Activated naive CD4-positive, alpha-beta T cell treated with anti-CD3 and anti-CD28 coated beads for 36 hours (primary cell): ENCODE data around the gene COL4A4. TPM values are rescaled to one million over a fixed set of nuclear protein-coding genes. Genes with fewer than 3 reads are reported as not detected.

Experiments
- CTCF ChIA-PET: fragments of 350-600 bp; sonication (Branson Sonifier 250); formaldehyde crosslinking; loops from one replicate; lab custom pipeline; 2021; ENCODE audit warnings: antibody characterized with exemption; lab: Charles Lee
- DNase-seq: peaks from one replicate; pipeline ENCODE4 v3.0.0-alpha.2; 2020
- H3K27ac Mint-ChIP-seq: one replicate; pipeline ENCODE4 v1.8.0; 2021; ENCODE audit warnings: mild to moderate bottlenecking, mixed read lengths
- H3K27me3 Mint-ChIP-seq: one replicate; pipeline ENCODE4 v1.8.0; 2021; ENCODE audit warnings: low read depth, mixed read lengths
- H3K36me3 Mint-ChIP-seq: one replicate; pipeline ENCODE4 v1.8.0; 2021; ENCODE audit warnings: low read depth, mixed read lengths
- H3K4me1 Mint-ChIP-seq: one replicate; pipeline ENCODE4 v1.8.0; 2021; ENCODE audit warnings: low read depth, mixed read lengths
- H3K4me3 Mint-ChIP-seq: one replicate; pipeline ENCODE4 v1.8.0; 2021; ENCODE audit warnings: mild to moderate bottlenecking, moderate library complexity, mixed read lengths
- H3K9me3 Mint-ChIP-seq: one replicate; pipeline ENCODE4 v1.8.0; 2021; ENCODE audit warnings: mixed read lengths
- intact Hi-C: fragments of 100-400 bp; cut with micrococcal nuclease; formaldehyde crosslinking; loops from one replicate; pipeline ENCODE4 v1.15.1; 2023
- total RNA-seq, 2 experiments: library from RNA; stranded (reverse); gene quantifications; one replicate each; pipeline ENCODE4 v1.2.3, GENCODE V29; 2021

COL4A4 gene
- total RNA-seq, 2 experiments from 2014 or later: not detected

DNA sequence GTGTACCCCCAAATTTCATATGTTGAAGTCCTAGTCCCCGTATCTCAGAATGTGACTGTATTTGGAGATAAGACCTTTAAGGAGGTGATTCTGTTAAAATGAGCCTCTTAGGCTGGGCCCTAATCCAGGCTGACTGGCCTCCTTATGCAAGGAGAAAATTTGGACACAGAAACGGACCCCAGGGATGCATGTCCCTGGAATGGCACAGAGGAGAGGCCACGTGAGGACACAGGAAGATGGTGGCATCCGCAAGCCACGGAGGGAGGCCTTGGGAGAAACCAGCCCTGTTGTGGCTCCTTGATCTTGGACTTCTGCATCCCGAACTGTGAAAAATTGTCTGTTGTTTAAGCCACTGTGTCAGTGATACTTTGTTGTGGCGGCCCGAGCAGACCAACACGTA, 150.7 kb downstream of the COL4A4 start:
- Mint-ChIP-seq H3K27me3 (no peaks in the 10 kb centered on the region), H3K4me1 (no peaks in the 10 kb centered on the region), H3K36me3 (no peaks in the 10 kb centered on the region), H3K4me3 (no peak overlapping the region), H3K27ac (no peak overlapping the region), H3K9me3 (peaks cover 5% of the 10 kb centered on the region)
- intact Hi-C loops: no loop called here
- no peak for DNase-seq
- CTCF ChIA-PET: no interaction called here

DNA sequence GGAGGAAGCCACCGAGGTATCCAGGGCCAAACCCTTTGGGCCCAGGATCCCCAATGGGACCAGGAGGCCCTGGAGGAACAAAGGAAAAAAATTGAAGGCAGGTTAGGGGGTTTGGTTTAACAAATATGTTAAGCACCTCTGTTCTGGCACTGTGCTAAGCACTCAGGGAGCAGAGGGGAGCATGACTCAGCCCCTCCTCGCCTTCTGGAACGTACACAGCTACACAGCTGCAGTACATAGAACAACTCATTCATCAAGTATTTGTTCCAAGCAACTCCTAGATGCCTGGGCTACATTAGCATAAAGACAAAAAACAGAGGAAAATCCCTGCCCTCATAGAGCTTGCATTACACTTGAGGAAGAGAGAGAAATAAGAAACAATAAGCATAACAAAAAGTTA, 153.6 kb downstream of the COL4A4 start:
- CTCF ChIA-PET: interaction anchor here (0.6 kb wide), 1 partner anchor 575 kb away, joined by 3 read pairs; no protein-coding TSS in a partner anchor
- Mint-ChIP-seq H3K4me3 (no peak overlapping the region), H3K27me3 (no peaks in the 10 kb centered on the region), H3K4me1 (no peaks in the 10 kb centered on the region), H3K9me3 (peaks cover 5% of the 10 kb centered on the region), H3K36me3 (no peaks in the 10 kb centered on the region), H3K27ac (no peak overlapping the region)
- DNase-seq: no peak
- intact Hi-C loops: no loop called here

DNA sequence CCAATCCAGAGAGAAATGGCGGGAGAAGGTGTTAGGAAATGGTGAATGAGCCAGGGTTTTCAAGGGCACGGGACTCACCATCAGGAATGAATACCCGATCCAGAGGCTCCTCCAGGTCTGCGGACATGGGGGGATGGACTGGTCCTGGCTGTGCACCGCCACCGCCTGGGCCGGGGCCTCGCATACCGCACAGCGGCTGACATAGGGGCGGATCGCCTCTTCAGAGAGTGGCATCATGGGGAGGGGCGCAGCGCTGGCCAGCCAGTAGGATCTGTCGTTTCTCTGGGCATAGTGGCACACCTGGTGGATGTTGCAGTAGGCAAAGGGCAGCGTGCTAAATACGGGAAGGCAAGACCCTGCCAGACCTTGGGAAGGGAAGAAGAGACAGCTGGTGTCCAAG, 156.1 kb downstream of the COL4A4 start:
- CTCF ChIA-PET: no interaction called here
- intact Hi-C loops: no loop called here
- peaks cover 5% of the 10 kb centered on the region for H3K9me3 Mint-ChIP-seq
- H3K36me3 Mint-ChIP-seq: no peaks in the 10 kb centered on the region
- H3K4me1 Mint-ChIP-seq: no peaks in the 10 kb centered on the region
- no peaks in the 10 kb centered on the region for H3K27me3 Mint-ChIP-seq
- no peak for DNase-seq
- no peak overlapping the region for H3K4me3 Mint-ChIP-seq
- H3K27ac Mint-ChIP-seq: no peak overlapping the region

DNA sequence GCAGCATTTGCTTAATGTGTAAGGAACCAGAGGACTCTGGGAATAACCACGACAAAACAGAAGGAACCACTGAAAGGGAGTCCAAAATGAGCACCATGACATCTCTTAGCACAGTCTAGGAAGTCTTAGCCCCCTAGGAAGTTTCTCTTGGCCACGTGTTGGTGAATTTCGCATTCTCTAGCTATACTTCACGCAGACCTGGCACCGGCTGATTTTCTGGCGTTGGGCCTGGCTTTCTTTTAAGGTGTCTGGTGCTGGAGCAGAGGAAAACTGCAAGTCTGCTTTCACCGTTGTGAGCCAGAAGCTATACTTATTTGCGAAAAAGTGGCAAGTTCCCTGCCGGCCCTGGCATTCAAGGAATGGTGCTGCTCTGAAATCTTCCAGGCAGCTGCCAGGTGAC, 156.9 kb downstream of the COL4A4 start:
- intact Hi-C loops: no loop called here
- Mint-ChIP-seq H3K4me3 (no peak overlapping the region), H3K4me1 (no peaks in the 10 kb centered on the region), H3K9me3 (peaks cover 5% of the 10 kb centered on the region), H3K36me3 (no peaks in the 10 kb centered on the region), H3K27me3 (no peaks in the 10 kb centered on the region), H3K27ac (no peak overlapping the region)
- DNase-seq: no peak
- CTCF ChIA-PET: no interaction called here

DNA sequence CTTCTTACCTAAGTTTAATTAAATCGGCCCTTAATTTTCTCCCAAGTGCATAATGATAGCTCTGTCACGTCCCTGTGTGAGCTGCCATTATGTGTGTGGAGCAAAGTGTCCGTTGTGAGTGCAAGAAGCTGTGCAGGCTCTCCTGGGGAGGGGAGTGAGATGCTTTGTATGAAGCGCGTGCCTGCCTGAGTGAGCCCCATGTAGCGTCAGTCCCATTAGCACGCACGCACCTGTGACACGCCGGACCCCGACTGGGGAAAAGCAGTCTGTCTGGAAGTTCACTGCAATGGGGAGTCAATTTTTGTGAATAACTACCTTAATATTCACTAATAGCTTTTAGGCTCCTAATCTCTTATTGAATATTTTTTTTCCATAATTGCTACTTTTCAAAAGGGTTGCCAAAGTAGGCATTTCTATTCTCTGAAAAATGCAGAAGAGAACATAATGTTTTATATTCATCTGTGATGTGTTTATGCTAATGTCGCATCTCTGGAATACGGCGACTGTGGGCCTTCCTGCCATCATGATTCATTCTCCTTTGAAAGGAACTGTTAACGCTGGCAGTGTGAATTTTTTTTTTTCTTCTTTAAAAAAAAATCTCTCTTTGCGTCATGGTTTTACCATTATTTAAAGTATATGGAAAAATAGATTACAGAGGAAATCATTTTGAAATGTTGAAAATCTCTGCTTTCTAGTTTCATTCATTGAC, 157.7 kb downstream of the COL4A4 start:
- Mint-ChIP-seq H3K27me3 (no peaks in the 10 kb centered on the region), H3K4me1 (no peaks in the 10 kb centered on the region), H3K9me3 (peaks cover 5% of the 10 kb centered on the region), H3K27ac (no peak overlapping the region), H3K4me3 (no peak overlapping the region), H3K36me3 (peaks cover 1% of the 10 kb centered on the region)
- CTCF ChIA-PET: no interaction called here
- intact Hi-C loops: no loop called here
- no peak for DNase-seq

DNA sequence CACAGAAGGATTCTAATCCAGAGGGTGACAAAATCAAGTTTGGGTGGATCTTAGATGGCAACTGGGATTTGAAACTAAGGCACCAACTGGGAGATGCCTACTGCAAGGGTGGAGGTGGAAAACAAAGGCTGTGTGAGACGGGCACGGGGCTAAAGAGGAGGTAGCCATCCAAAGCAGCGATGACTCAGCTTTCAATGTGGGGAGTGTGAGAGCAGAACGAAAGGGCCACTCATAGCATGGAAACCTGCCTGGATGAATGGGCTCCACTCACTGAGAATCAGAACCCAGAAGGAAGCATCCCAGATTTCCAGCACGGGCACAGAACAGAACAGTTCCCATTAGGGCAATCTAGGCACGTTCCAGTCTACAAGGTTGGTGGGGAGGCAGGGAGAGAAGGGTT, 159.5 kb downstream of the COL4A4 start:
- Mint-ChIP-seq H3K9me3 (peaks cover 5% of the 10 kb centered on the region), H3K27me3 (no peaks in the 10 kb centered on the region), H3K4me1 (no peaks in the 10 kb centered on the region), H3K36me3 (peaks cover 15% of the 10 kb centered on the region), H3K27ac (no peak overlapping the region), H3K4me3 (no peak overlapping the region)
- CTCF ChIA-PET: no interaction called here
- DNase-seq: no peak
- intact Hi-C loops: no loop called here

DNA sequence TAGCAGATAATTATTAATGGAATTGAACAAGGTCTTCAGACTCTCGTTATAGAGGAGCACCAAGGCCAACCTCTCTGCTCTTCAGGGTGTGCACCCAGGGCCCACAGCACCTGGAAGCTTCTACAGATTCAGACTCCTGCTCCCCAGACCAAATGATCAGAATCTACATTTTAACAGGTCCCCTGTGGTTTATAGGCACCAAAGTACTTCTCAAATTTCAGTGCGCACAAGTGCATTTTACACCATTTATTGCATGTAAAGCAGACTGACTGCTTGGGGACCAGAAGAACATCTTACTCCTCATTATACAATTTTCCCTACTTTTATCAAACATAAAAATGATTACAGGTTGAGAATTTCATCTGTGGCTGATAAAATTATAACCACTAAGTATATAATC, 163.9 kb downstream of the COL4A4 start:
- DNase-seq: no peak
- CTCF ChIA-PET: no interaction called here
- H3K27ac Mint-ChIP-seq: no peak overlapping the region
- H3K9me3 Mint-ChIP-seq: no peaks in the 10 kb centered on the region
- intact Hi-C loops: no loop called here
- peaks cover 9% of the 10 kb centered on the region for H3K4me1 Mint-ChIP-seq
- no peak overlapping the region for H3K4me3 Mint-ChIP-seq
- H3K27me3 Mint-ChIP-seq: no peaks in the 10 kb centered on the region
- H3K36me3 Mint-ChIP-seq: peaks cover 39% of the 10 kb centered on the region

DNA sequence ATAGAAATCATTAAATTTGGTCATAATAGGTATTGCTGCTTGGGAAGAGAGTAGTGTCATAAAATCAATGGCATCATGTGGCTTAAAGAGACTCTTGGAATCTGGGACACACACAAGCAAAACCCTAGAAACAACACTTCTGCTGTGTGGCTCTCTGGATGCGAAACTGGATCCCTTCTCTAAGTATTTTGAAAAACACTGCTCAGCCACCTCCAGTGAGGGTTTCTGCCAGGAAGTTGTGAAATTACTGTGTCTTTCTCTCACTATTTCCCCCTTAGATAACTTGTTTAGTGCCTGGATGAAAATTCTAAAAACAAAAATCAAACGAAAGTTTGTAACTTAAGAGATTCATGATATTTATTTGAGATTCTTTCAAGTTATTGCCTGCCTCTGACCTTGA, 164.3 kb downstream of the COL4A4 start:
- intact Hi-C loops: no loop called here
- CTCF ChIA-PET: no interaction called here
- H3K4me1 Mint-ChIP-seq: peaks cover 12% of the 10 kb centered on the region
- H3K9me3 Mint-ChIP-seq: no peaks in the 10 kb centered on the region
- H3K4me3 Mint-ChIP-seq: no peak overlapping the region
- DNase-seq: no peak
- H3K27ac Mint-ChIP-seq: no peak overlapping the region
- H3K27me3 Mint-ChIP-seq: no peaks in the 10 kb centered on the region
- H3K36me3 Mint-ChIP-seq: peaks cover 39% of the 10 kb centered on the region

DNA sequence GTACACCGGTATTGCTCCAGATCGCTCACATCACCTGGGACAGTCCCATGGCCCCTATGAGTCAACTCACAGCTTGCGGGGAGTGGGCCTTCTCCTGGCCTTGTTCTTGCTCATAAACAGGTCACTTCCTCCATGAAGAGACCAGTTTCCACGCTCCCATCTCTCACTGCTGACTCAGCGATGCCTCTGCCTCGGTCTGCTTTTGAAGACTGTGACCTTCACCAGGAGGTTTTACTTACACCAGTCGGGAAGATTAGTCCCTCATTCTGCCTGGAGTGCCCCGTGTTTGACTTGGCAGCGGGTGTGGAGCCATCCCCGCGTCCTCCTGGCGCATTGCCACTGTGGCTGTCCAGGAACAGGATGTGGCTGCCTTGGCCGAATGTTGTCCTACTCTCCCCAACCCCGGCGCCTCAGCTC, 168.4 kb downstream of the COL4A4 start:
- peak; percentile 81 for DNase-seq
- Mint-ChIP-seq H3K36me3 (peaks cover 43% of the 10 kb centered on the region), H3K9me3 (no peaks in the 10 kb centered on the region), H3K27me3 (no peaks in the 10 kb centered on the region), H3K4me3 (no peak overlapping the region), H3K4me1 (peaks cover 12% of the 10 kb centered on the region), H3K27ac (peak overlapping the region; percentile 9)
- CTCF ChIA-PET: interaction anchor here (0.6 kb wide), 1 partner anchor 8 kb away, joined by 4 read pairs; no protein-coding TSS in a partner anchor
- intact Hi-C loops: loop anchor here (1.0 to 2.0 kb wide), 2 partner anchors 21 to 160 kb away; no protein-coding TSS in a partner anchor

DNA sequence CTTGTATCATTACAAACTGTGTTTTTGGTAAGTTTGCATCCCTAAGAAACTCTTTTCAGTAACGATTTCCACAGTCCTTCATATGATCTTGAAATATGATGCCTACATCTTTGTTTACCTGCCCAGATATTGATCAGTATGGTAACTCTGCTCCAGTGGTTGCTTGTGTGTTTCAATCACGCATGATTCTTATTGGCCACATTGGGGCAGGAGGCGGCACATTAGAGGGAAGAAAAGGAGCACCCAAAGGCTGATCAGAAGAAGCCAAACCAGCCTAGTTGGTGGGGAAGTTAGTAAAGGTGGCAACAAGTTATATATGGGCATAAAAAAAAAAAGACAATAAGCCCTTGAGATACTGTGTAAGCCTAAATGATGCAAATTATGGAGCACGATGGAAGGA, 169.2 kb downstream of the COL4A4 start:
- Mint-ChIP-seq H3K4me3 (no peak overlapping the region), H3K36me3 (peaks cover 36% of the 10 kb centered on the region), H3K27ac (no peak overlapping the region), H3K9me3 (no peaks in the 10 kb centered on the region), H3K27me3 (no peaks in the 10 kb centered on the region), H3K4me1 (peaks cover 12% of the 10 kb centered on the region)
- DNase-seq: no peak
- intact Hi-C loops: loop anchor here (1.0 to 2.0 kb wide), 2 partner anchors 22 to 159 kb away; no protein-coding TSS in a partner anchor
- CTCF ChIA-PET: interaction anchor here (0.6 kb wide), 1 partner anchor 9 kb away, joined by 4 read pairs; no protein-coding TSS in a partner anchor

DNA sequence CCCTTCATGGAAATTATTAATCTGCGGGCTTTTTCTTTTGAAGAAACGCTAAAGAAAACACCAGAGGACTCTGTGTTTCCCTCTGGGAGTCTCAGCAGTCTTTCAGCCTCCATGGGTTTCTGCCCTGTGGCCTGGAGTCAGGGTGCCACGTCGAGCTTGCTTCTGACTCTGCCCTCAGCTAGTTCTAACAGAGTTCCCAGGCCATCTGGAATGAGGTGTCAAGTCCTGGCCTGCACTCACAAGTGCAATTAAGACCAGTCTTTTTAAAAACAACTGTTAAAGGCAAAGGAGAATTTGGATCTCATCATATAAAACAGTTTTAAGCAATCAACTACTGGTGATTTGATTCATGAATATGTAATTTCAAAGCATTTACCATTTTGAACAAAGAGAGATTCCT, 170.8 kb downstream of the COL4A4 start:
- no peaks in the 10 kb centered on the region for H3K9me3 Mint-ChIP-seq
- intact Hi-C loops: no loop called here
- no peak overlapping the region for H3K4me3 Mint-ChIP-seq
- DNase-seq: no peak
- H3K27me3 Mint-ChIP-seq: no peaks in the 10 kb centered on the region
- CTCF ChIA-PET: no interaction called here
- peaks cover 12% of the 10 kb centered on the region for H3K4me1 Mint-ChIP-seq
- H3K27ac Mint-ChIP-seq: no peak overlapping the region
- peaks cover 23% of the 10 kb centered on the region for H3K36me3 Mint-ChIP-seq

DNA sequence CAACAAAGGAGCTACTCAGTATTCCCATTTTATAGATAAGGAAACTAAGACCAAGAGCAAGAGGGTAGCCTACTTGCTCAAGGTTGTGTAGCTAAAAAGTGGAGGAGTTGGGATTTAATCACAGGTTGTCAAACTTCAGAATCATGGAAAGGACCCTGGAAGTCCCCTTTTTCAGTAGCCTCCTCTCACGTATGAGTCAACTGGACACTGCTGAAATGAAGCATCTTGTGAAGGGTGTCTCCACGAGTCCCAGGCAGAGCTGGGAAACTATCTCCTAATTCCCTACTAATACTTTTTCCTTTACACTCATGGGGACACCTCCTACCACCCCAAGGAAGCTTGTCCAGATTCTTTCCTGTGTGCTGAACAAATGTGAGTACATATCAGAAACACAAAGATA, 172.3 kb downstream of the COL4A4 start:
- Mint-ChIP-seq H3K27me3 (no peaks in the 10 kb centered on the region), H3K4me1 (peaks cover 12% of the 10 kb centered on the region), H3K27ac (no peak overlapping the region), H3K9me3 (no peaks in the 10 kb centered on the region), H3K36me3 (peaks cover 22% of the 10 kb centered on the region), H3K4me3 (no peak overlapping the region)
- intact Hi-C loops: no loop called here
- CTCF ChIA-PET: no interaction called here
- DNase-seq: no peak

DNA sequence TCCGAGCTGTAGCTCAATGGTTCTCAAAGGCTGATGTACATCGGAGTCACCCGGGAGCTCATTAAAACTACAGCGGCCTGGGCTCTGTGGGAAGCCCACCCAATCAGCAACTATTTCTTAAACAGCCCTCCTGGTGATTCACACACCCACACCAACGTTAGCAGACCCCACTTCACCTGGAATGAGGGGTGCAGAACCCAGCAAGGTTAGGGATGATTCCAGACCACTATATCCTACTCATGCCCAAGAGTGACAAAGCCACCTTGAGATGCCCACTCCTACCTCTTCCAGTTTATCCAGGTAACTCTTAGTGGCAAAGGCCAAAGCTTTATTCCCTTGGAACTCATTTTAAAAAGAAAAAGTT, 178.4 kb downstream of the COL4A4 start:
- CTCF ChIA-PET: interaction anchor here (0.9 kb wide), 1 partner anchor 174 kb away, joined by 3 read pairs; no protein-coding TSS in a partner anchor
- Mint-ChIP-seq H3K4me3 (no peak overlapping the region), H3K36me3 (peaks cover 5% of the 10 kb centered on the region), H3K9me3 (no peaks in the 10 kb centered on the region), H3K27me3 (no peaks in the 10 kb centered on the region), H3K27ac (no peak overlapping the region), H3K4me1 (peaks cover 19% of the 10 kb centered on the region)
- no peak for DNase-seq
- intact Hi-C loops: loop anchor here (1.0 to 10.0 kb wide), 8 partner anchors 149 to 1317 kb away; partner anchors contain the start of gene RHBDD1
